A673 (cell line): ENCODE results near the gene MAGIX.
"Not testable (repeated sequence)": the region's sequence is repeated elsewhere in the genome, so short reads cannot be mapped to it uniquely, and the experiment has no call there.

ENCODE experiments used
- EZH2 ChIP-seq: fragments of 200-600 bp; sonication (generic); IDR thresholded peaks from 2 replicates; pipeline ENCODE4 v1.6.1; 2017; ENCODE audit warnings: borderline replicate concordance, low read depth, mild to moderate bottlenecking, mixed read lengths, antibody characterized with exemption, low read length; ENCODE audit not compliant: poor library complexity, severe bottlenecking
- TF ChIP-seq, protein P1 (sequence below): fragments of 300-800, 200-600 bp; sonication (generic); conservative IDR thresholded peaks from 2 replicates; pipeline ENCODE4 v1.5.1; 2017; ENCODE audit warnings: low read depth, mild to moderate bottlenecking, antibody characterized with exemption, low read length, moderate library complexity, mixed read lengths

DNA sequence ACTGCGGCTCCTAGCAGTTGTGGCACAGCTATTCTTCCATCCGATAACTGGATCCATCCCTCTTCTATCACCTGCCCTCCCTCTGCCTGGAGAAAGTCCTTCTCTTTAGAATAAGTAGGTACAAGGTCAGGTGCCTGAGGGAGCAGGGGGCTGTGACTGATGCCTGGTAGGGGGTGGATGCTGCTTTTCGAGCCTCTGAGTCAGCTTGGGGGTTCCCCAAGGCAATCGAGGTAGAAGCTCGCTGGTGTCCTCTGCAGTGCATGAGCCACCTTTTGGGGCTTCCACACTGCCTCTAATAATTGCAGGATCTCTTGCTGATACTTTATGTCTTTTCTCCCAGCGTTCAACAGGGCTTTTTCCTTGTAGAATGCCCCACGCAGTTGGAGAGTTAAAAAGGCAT, 19.4 kb upstream of the MAGIX start:
- TF ChIP-seq, protein P1, sequence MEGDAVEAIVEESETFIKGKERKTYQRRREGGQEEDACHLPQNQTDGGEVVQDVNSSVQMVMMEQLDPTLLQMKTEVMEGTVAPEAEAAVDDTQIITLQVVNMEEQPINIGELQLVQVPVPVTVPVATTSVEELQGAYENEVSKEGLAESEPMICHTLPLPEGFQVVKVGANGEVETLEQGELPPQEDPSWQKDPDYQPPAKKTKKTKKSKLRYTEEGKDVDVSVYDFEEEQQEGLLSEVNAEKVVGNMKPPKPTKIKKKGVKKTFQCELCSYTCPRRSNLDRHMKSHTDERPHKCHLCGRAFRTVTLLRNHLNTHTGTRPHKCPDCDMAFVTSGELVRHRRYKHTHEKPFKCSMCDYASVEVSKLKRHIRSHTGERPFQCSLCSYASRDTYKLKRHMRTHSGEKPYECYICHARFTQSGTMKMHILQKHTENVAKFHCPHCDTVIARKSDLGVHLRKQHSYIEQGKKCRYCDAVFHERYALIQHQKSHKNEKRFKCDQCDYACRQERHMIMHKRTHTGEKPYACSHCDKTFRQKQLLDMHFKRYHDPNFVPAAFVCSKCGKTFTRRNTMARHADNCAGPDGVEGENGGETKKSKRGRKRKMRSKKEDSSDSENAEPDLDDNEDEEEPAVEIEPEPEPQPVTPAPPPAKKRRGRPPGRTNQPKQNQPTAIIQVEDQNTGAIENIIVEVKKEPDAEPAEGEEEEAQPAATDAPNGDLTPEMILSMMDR = not testable (repeated sequence)
- not testable (repeated sequence) for TF ChIP-seq EZH2
